Activated T-helper 1 cell treated with anti-CD3 and anti-CD28 coated beads, Interleukin-12 subunit alpha, Interleukin-12 subunit beta, Interleukin-2, Interleukin-4 antibody, amounts not matched to agents 30 ng/mL and 10 ng/mL and 1 ng/mL, durations not matched to agents 14 hours and 24 hours and 36 hours (primary cell): ENCODE results near the gene CHRNA1. TPM values are rescaled to one million over a fixed set of nuclear protein-coding genes. Genes with fewer than 3 reads are reported as not detected.

Experiments
- DNase-seq: peaks from one replicate; pipeline ENCODE4 v3.0.0; 2021; ENCODE audit warnings: low spot score
- H3K27ac Mint-ChIP-seq: one replicate; pipeline ENCODE4 v1.8.0; 2021; ENCODE audit warnings: mild to moderate bottlenecking, mixed read lengths
- H3K27me3 Mint-ChIP-seq: one replicate; pipeline ENCODE4 v1.8.0; 2022; ENCODE audit warnings: mild to moderate bottlenecking, moderate library complexity, mixed read lengths; ENCODE audit not compliant: insufficient read depth
- H3K36me3 Mint-ChIP-seq: one replicate; pipeline ENCODE4 v1.8.0; 2021; ENCODE audit warnings: low read depth, mixed read lengths
- H3K4me1 Mint-ChIP-seq: one replicate; pipeline ENCODE4 v1.8.0; 2021; ENCODE audit warnings: low read depth, mixed read lengths
- H3K4me3 Mint-ChIP-seq: one replicate; pipeline ENCODE4 v1.8.0; 2021; ENCODE audit warnings: mild to moderate bottlenecking, moderate library complexity, mixed read lengths
- H3K9me3 Mint-ChIP-seq: one replicate; pipeline ENCODE4 v1.8.0; 2021; ENCODE audit warnings: mixed read lengths
- intact Hi-C: fragments of 100-400 bp; cut with micrococcal nuclease; formaldehyde crosslinking; loops from one replicate; pipeline ENCODE4 v1.15.1; 2024
- total RNA-seq: library from RNA; stranded (reverse); gene quantifications from 2 replicates; pipeline ENCODE4 v1.2.3, GENCODE V29; 2022

CHRNA1 gene
- total RNA-seq, 1 donor from 2014 or later, result not detected

DNA sequence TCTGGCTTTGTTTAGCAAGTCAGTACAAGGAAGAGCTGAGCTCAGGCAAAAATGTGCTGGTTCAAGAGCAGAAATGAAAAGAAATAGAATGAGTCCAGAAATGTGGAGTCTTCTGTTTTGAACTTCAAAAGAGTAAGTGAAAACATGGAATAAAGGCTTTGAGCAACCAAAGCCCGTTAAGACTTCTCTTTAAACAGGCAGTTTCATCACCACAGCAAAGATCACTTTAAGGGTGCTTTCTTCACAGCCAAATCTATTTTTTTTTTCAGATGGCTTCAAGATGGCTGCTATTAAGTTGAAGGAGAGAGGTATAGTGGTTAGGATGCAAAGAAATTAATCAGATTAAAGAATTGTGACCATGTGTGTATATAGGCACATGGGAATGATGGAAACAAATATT lies 2.0 kb upstream of the CHRNA1 start:
- no peak overlapping the region for H3K4me3 Mint-ChIP-seq
- no peak for DNase-seq
- peaks cover 8% of the 10 kb centered on the region for H3K27me3 Mint-ChIP-seq
- no peaks in the 10 kb centered on the region for H3K36me3 Mint-ChIP-seq
- no peak overlapping the region for H3K27ac Mint-ChIP-seq
- H3K4me1 Mint-ChIP-seq, result peaks cover 9% of the 10 kb centered on the region
- no peaks in the 10 kb centered on the region for H3K9me3 Mint-ChIP-seq
- intact Hi-C loops, result no loop called here

DNA sequence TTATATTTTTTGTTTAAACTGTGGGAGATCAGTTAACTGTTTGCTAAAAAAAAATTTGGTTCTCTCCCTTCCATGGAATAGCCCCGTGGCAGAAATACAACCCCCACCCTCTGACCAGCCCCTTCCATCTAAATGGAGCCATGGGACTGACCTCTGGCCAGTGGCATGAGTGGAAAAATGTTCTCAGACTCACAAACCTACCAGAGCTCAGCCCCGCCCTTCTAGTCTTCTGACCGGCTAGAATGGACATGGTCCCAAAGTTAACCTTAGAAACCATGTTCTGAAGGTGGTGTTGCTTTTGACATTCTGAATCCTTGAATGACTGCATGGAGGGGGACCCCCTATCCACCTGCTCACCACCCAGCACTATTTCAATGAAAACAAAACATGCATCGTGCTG lies 1.3 kb upstream of the CHRNA1 start:
- intact Hi-C loops, result no loop called here
- Mint-ChIP-seq H3K27me3 (peaks cover 8% of the 10 kb centered on the region), H3K36me3 (no peaks in the 10 kb centered on the region), H3K9me3 (no peaks in the 10 kb centered on the region), H3K4me1 (peaks cover 9% of the 10 kb centered on the region), H3K27ac (no peak overlapping the region), H3K4me3 (no peak overlapping the region)
- no peak for DNase-seq

DNA sequence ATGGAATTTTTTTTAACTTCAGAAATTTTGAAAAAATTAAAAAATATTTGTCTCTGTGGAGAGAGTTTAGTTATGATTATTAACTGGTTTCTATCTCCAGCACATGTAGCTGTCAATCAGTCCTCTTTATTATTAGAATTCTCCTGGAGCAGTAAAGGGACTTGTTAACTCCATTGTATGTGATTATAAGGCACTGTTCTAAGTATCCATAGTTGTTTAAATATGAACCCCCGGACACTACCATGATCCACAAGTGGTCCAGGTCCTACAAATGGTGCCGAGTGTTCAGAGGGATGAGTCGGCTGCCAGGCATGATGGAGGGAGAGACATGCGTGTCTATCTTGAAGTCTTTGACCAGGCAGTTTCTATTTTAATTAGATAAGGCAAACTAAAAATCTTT lies 492 bp downstream of the CHRNA1 start:
- intact Hi-C loops, result no loop called here
- Mint-ChIP-seq H3K9me3 (no peaks in the 10 kb centered on the region), H3K4me1 (peaks cover 9% of the 10 kb centered on the region), H3K36me3 (no peaks in the 10 kb centered on the region), H3K27me3 (peaks cover 9% of the 10 kb centered on the region), H3K27ac (no peak overlapping the region), H3K4me3 (no peak overlapping the region)
- DNase-seq, result no peak

DNA sequence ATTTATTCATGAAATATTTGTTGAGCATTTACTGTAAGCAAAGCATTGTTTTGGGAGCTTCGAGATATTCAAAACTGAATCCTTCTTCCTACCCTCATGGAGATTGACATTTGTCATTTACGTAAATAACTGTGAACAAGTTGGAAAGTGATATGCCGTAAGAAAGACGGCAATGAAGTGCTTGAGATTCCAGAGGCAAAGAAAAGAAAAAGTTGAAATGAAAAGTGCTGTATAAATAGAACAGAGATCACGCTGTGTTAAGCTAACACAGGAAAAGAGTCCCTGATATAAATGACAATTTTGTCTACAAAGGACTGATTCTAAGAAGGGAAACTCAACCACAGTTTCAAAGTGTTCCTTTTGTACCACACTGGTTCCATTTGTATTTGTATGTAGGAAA lies 1.8 kb downstream of the CHRNA1 start:
- intact Hi-C loops, result no loop called here
- Mint-ChIP-seq H3K27me3 (peaks cover 9% of the 10 kb centered on the region), H3K9me3 (no peaks in the 10 kb centered on the region), H3K4me1 (peaks cover 9% of the 10 kb centered on the region), H3K36me3 (no peaks in the 10 kb centered on the region), H3K4me3 (no peak overlapping the region), H3K27ac (no peak overlapping the region)
- no peak for DNase-seq

DNA sequence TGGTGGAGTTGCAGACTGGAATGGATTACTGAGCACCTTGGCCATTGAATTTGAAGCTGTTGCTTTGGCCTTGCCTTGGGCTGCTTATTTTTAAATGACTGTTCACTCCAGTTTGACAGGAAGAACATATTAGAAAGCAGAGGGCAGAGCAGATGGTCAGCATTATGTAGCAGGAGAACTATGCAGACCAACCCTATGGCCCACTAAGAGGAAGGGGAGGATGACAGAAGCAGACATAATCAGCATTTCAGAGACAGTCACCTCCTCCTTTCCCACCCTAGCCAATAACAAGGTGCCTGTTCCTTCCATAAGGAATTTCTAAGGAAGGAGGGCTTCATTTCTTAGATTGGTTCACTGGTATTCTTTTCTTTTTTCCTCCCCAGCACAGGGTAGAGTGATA lies 2.4 kb downstream of the CHRNA1 start:
- Mint-ChIP-seq H3K9me3 (no peaks in the 10 kb centered on the region), H3K4me3 (no peak overlapping the region), H3K36me3 (no peaks in the 10 kb centered on the region), H3K27ac (no peak overlapping the region), H3K27me3 (peaks cover 7% of the 10 kb centered on the region), H3K4me1 (peaks cover 9% of the 10 kb centered on the region)
- intact Hi-C loops, result no loop called here
- no peak for DNase-seq

DNA sequence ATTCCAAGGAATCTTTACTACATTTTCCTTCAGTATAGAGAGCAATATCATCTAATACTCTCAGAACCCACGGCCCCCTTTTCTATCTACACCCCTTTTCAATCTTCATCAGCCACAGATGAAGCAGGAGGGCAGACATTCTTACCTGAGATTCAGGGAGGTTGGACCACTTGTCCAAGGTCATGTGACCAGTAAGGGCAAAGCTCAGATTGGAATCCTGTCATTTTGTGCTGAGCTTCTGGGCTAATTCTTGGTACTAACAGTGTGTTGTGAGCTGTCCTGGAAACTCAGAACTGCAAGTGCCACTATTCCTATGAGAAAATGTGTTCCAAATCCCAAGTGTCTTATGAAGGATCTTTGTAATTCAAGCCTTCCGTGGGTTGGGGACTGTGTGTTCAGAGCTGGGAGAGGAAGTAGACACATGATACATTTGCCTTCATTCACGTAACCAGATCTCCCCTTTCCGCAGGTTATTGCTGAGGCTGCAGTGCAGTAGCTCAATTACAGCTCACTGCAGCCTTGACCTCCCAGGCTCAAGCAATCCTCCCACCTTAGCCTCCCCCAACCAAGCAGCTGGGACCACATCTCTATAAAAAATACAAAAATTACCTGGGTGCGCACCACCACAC lies 3.3 kb downstream of the CHRNA1 start:
- H3K27ac Mint-ChIP-seq, result no peak overlapping the region
- H3K9me3 Mint-ChIP-seq, result no peaks in the 10 kb centered on the region
- no peak for DNase-seq
- peaks cover 7% of the 10 kb centered on the region for H3K27me3 Mint-ChIP-seq
- no peak overlapping the region for H3K4me3 Mint-ChIP-seq
- H3K36me3 Mint-ChIP-seq, result no peaks in the 10 kb centered on the region
- intact Hi-C loops, result no loop called here
- H3K4me1 Mint-ChIP-seq, result peaks cover 9% of the 10 kb centered on the region

DNA sequence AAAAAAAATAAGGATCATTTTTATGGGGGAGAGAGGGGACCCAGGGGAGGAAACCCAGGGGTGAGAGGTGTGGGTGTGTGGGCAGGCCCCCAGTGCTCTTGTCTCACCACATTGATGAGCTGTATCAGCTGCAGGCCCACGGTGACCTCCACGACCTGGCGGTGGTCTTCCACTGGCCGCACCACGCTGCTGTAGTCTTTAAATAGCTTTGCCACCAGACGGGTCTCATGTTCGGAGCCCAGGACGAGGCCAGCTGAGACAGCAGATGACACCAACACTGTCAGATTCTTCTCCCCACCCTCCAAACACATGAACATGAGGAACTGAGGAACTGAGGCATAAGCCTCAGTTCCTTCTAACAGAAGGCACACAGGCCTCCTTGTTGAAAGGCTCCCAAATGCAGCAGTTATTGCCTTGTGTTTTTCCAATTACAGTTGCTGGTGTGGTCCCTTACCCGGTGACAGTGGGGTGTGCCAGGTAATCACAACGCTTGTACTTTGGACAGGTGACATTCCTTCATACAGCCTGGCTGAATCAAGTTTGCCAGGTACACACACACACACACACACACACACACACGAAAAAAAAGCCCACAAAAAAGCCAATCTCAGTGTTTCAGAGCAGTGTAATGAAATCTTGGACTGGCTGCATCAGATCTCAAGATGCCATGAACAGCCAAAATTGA lies 4.7 kb downstream of the CHRNA1 start:
- intact Hi-C loops, result no loop called here
- Mint-ChIP-seq H3K9me3 (no peaks in the 10 kb centered on the region), H3K4me3 (no peak overlapping the region), H3K36me3 (no peaks in the 10 kb centered on the region), H3K27ac (no peak overlapping the region), H3K4me1 (peaks cover 9% of the 10 kb centered on the region), H3K27me3 (peaks cover 7% of the 10 kb centered on the region)
- no peak for DNase-seq

DNA sequence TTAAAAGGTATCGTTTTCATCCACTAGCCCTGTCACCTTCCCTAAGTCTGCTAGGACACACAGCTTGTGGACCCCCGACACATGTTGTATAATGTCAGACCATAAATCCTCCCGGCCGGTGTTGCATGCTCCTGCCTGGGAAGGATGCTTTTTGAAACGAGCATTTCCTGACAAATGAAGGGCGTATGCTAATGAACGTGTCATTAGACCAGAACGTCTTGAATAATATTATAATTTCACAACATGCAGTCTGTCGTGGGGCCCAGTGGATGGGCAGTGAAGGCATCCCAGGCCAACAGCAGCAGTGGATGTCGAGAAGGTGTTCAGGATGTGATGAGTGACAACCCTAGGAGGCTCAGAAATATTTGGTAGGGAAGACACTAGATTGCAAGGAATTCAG lies 7.5 kb downstream of the CHRNA1 start:
- peaks cover 14% of the 10 kb centered on the region for H3K4me1 Mint-ChIP-seq
- no peak for DNase-seq
- no peaks in the 10 kb centered on the region for H3K36me3 Mint-ChIP-seq
- no peak overlapping the region for H3K27ac Mint-ChIP-seq
- no peaks in the 10 kb centered on the region for H3K9me3 Mint-ChIP-seq
- peaks cover 4% of the 10 kb centered on the region for H3K27me3 Mint-ChIP-seq
- intact Hi-C loops, result no loop called here
- H3K4me3 Mint-ChIP-seq, result no peak overlapping the region

DNA sequence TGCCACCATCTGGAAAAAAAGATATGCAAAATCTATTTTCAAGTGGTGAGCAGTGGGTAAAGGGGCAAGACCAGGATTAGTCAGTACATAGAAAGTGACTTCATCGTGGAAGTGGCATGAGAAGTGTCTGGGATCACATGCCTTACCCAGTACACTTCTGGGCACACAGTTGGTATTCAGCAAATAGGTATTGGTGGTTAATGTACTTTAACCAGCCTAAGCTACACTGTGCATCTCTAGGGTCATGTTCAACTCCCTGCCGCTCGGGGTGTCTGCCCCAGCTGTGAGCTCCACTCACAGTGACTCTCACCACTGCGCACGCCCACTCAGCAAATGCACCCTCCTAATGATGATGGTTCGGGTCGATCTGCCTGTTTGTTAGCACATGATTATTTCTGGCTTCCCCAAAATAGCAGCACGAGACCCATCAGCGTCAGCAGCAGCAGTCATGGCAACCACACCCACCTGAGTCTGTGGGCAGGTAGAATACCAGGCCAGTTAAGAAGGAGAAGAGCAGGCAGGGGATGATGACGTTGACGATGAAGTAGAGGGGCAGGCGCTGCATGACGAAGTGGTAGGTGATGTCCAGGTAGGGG lies 11.1 kb downstream of the CHRNA1 start:
- H3K4me1 Mint-ChIP-seq, result peaks cover 44% of the 10 kb centered on the region
- H3K27me3 Mint-ChIP-seq, result peaks cover 2% of the 10 kb centered on the region
- H3K27ac Mint-ChIP-seq, result peak overlapping the region; percentile 87
- peak overlapping the region; percentile 47 for H3K4me3 Mint-ChIP-seq
- no peaks in the 10 kb centered on the region for H3K36me3 Mint-ChIP-seq
- no peaks in the 10 kb centered on the region for H3K9me3 Mint-ChIP-seq
- intact Hi-C loops, result loop anchor here (2.0 to 5.0 kb wide), 5 partner anchors 36 to 414 kb away; partner anchors contain the start of gene ATF2
- DNase-seq, result no peak

DNA sequence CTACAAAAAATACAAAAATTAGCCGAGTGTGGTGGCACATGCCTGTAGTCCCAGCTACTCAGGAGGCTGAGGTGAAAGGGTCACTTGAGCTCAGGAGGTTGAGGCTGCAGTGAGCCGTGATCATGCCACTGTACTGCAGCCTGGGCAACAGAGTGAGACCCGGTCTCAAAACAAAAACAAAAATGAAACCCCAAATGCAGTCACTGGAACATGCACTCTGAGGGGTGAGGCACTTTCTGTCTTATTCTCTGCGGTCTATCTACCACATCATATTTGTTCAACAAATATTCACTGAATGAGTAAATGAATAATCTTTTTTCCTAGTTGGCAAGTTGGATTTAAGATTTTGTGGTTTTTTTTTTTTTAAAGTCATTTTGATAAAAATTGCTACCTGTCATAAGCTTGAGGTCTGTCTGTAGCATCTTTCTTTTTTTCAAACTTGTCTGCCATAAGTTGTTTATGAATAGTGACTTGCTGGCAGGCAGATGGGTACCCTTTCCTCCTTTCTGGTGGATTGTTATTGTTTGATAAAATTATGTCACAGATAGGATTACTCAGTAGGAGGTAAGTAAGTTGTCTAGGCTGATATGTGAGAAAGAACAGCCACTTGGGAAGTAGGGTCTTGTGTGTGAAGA lies 11.8 kb downstream of the CHRNA1 start:
- intact Hi-C loops, result loop anchor here (1.0 to 5.0 kb wide), 7 partner anchors 35 to 415 kb away; partner anchors contain the start of gene ATF2
- Mint-ChIP-seq H3K4me1 (peaks cover 44% of the 10 kb centered on the region), H3K27me3 (peaks cover 2% of the 10 kb centered on the region), H3K4me3 (peak overlapping the region; percentile 47), H3K27ac (peak overlapping the region; percentile 87), H3K36me3 (no peaks in the 10 kb centered on the region), H3K9me3 (no peaks in the 10 kb centered on the region)
- DNase-seq, result peak; percentile 36

DNA sequence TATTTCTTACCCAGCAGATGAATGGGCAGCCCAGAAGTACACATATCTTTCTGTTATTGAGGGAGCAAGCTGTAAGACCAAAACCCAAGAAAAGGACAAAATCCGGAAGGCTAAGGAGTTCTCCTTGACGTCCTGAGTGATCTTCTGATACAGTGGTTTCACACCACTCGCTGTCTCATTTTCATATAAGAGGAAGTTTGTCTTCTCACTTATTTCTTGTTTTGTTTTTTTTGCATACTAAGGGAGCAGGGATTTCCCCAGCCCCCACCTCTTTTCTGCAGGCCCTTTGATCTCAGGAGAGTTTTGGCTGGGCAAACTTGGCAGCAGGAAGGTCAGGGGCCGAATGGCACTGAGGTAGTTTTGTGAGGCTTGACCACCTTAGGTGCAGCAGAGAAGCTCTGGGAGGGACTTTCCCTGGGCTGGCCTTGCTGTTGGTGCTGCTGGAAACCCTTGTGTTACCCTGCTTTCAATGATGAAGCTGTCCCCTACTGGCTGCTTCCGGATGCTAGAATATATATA lies 13.3 kb downstream of the CHRNA1 start:
- H3K36me3 Mint-ChIP-seq, result no peaks in the 10 kb centered on the region
- DNase-seq, result peak; percentile 47
- peak overlapping the region; percentile 48 for H3K4me3 Mint-ChIP-seq

DNA sequence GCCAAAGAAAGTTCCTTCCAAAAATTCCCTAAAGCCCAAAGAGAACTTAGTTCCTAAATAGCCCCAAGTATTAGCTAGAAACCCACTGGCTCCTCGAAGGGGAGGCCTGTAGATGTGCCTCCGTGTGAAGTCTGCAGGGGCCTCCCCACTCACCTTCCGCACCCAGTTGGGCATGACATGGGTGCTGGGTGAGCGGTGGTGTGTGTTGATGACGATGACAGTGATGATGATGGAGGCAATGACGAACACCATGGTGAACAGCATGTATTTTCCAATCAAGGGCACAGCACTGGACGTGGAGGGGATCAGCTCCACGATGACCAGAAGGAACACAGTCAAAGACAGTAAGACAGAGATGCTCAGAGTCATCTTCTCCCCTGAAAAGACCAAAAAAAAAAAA lies 14.5 kb downstream of the CHRNA1 start:
- H3K4me3 Mint-ChIP-seq, result peak overlapping the region; percentile 6
- intact Hi-C loops, result loop anchor here (1.0 to 5.0 kb wide), 12 partner anchors 32 to 533 kb away; partner anchors contain the start of genes ATF2 and CHN1
- no peaks in the 10 kb centered on the region for H3K9me3 Mint-ChIP-seq
- H3K27ac Mint-ChIP-seq, result peak overlapping the region; percentile 2
- no peak for DNase-seq
- peaks cover 44% of the 10 kb centered on the region for H3K4me1 Mint-ChIP-seq
- no peaks in the 10 kb centered on the region for H3K36me3 Mint-ChIP-seq
- H3K27me3 Mint-ChIP-seq, result peaks cover 7% of the 10 kb centered on the region

More for the DNA sequence above, 13.3 kb downstream of the CHRNA1 start:
- intact Hi-C loops, result loop anchor here (1.0 to 5.0 kb wide), 8 partner anchors 27 to 416 kb away; partner anchors contain the start of gene ATF2
- H3K4me1 Mint-ChIP-seq, result peaks cover 44% of the 10 kb centered on the region
- H3K9me3 Mint-ChIP-seq, result no peaks in the 10 kb centered on the region
- H3K27me3 Mint-ChIP-seq, result peaks cover 7% of the 10 kb centered on the region
- H3K27ac Mint-ChIP-seq, result peak overlapping the region; percentile 67
